HG03196 (cell line): ENCODE results near the gene HOTAIR.

Source experiments
- ATAC-seq: cut with Tn5 transposase; IDR thresholded peaks from one replicate; pipeline ENCODE4 v1.9.1; 2021; ENCODE audit not compliant: unreplicated experiment

The HOTAIR gene

DNA sequence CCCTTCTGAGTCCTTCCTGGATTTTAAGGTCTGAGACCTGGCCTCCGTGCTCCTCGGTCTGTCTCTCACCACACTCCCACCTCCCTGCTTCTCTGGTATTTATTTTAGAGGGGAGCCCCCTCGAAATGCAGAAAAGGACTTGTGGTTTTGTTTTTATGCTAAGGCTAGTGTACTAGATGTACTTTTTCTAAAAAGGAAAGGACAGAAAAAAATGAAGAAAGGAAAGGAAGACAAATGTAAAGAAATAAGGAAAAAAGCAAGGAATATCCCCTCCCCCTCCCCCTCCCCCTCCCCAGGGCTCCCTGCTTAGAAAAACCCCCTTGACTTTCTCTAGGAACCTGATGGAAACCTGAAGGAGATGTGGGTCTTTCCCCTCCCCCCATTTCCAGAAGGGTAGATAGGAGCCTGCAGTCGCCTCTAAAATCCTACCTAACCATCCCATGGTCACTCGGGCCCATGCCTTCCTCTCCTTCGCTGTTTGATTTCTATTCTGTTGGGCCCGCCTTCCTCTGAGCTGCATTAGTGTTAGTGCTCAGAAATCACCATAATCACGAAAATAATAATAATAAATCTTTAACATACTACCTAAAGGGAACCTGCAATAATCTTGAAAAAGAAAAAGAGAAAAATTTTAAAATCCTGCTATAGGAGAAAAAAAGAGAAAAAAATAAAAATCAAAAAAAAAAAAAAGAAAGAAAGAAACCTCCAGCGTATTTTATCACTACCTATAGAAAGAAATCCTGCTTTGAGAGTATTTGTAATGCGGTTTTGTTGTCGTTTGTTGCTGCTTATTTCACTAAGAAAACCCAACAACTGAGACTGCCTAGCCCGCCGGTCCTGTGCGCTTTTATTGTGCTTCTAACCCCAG lies 37.1 kb upstream of the HOTAIR start:
- no peak for ATAC-seq

DNA sequence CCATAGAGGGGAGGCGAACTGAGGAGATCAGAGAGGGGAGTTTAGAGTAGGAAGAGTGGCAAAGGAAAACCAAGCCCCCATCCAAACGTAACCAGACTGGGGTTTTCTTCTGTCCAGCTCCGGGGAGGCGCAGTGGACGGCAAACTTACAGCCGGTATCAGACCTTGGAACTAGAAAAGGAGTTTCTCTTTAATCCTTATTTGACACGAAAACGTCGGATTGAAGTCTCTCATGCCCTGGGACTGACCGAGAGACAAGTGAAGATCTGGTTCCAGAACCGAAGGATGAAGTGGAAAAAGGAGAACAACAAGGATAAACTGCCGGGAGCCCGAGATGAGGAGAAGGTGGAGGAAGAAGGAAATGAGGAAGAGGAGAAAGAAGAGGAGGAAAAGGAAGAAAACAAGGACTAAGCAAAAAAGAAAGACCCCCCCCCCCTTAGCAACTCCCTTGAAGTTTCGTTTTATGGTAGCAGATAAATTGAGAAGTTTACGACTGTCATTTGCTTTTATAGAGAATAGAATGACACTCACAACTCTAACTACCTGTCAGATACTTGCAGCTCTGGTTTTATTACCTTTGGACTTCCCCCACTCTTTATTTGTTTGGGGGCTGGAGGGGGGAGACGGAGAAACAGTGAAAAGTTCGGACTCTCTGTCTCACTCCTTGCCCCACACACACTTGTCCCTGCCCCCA lies 36.4 kb upstream of the HOTAIR start:
- ATAC-seq, result no peak

DNA sequence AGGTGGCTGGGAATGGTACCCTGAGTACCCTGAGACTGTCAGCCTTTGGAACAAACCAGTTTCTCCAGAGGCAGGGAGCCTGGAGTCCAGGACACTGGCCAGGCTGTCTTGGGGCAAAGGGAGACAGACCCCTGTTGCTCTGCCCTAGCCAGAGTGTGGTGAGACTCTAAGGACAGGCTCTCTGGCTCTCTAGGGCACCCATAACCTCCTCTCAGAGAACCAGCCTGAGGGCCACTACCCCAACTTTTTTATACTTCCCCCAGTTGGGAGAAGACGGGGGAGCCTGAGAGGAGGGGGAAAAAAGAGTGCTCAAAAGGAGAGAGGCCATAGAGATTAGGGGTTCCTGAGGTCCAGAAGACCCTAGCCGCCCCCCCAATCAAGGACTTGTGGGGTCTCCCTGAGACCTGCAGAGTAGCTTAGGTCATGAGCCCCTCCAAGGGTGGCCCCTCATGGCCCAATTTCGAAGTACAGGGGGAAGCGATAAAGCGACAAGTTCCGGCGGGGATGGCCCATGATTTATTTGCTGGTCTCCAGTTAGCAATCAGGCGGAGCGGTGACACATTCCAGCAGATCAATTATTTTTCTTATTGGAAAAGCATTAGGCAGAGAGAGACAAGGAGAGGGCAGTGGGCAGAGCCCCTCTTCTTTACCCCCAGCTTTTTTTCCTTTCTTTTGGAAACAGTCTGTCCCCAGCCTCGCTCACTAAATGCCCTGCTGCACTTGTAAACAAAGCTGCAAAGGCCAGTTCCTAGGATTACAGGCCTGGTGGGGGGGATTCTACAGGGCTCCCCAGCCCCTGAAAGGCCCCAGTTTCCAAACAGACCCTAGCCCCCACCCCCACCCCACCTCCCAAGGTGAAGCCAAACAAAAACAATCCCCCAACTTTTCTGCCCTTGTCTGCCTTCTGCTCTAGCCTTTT lies 35.6 kb upstream of the HOTAIR start:
- no peak for ATAC-seq

DNA sequence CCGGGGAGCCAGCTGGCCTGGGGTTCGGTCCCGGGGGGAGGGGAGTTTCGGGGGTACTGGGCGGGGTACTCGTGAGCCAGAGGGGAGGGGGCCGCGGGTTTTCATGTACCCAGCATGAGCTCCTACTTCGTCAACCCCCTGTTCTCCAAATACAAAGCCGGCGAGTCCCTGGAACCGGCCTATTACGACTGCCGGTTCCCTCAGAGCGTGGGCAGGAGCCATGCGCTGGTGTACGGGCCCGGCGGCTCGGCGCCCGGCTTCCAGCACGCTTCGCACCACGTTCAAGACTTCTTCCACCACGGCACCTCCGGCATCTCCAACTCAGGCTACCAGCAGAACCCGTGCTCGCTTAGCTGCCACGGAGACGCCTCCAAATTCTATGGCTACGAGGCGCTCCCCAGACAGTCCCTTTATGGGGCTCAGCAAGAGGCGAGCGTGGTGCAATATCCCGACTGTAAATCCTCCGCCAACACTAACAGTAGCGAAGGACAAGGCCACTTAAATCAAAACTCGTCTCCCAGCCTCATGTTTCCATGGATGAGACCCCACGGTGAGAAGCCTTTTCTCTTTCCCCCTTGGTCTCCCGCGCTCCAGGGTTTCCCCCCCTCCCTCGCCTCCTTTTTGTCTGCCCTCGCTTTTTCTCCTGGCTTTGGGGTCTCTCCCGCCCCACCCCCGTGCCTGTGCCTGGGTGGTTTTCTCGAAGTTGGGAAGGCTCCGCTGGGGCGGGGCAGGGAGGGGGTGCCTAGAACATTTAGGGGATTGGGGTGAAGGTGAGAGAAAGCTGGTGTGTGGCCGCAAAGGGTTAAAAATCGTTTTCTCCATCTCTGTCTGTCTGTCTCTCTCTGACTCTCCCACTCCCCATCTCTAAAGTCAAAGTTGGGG lies 34.7 kb upstream of the HOTAIR start:
- no peak for ATAC-seq

DNA sequence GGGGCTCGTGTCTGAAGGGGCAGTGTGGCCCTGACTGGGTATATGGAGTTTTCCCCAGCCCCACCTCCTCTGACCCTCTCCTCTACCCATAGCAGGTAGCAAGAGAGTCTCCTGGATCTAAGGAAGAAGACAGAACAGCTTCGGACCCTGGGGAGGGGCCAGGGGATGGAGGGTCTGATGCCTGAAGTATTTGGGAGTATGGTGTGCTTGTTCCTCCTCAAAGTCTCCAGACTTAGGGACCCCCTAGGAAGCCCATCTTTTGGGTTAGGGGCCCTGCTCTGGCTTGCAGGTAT lies 33.5 kb upstream of the HOTAIR start:
- ATAC-seq, result no peak

DNA sequence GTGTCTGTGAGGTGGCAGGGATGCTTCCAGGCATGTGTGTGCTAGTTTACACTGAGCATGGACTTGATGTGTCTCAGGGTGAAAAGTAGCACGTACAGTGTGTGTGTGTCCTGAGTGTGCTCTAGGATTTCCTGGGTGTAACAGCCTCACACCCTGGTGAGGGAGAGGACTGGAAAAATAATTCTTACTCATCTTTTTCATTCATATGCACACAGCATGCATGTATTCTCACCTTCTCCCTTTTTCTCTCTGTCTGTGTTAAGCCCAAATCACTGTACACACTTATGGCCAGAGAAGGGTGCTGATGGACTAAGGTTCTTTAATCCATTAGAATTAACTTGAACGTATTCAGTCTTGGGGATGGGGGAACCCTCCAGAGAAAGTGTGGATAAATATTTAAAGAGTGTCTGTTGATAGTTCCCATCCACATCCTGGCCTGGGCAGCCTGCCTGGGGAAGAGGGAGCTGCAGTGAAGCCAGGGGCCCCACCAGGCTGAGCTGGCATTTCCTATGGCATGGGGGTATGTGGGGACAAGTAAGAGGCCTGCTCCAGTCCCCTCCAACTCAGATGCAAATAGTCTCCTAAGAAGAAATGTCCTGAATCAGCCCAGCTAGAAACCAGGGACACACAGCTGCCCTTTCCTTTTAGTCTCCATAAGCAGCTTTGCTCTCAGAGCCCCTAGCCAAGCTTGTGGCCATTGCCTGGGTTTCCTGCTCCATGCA lies 32.9 kb upstream of the HOTAIR start:
- ATAC-seq, result no peak

DNA sequence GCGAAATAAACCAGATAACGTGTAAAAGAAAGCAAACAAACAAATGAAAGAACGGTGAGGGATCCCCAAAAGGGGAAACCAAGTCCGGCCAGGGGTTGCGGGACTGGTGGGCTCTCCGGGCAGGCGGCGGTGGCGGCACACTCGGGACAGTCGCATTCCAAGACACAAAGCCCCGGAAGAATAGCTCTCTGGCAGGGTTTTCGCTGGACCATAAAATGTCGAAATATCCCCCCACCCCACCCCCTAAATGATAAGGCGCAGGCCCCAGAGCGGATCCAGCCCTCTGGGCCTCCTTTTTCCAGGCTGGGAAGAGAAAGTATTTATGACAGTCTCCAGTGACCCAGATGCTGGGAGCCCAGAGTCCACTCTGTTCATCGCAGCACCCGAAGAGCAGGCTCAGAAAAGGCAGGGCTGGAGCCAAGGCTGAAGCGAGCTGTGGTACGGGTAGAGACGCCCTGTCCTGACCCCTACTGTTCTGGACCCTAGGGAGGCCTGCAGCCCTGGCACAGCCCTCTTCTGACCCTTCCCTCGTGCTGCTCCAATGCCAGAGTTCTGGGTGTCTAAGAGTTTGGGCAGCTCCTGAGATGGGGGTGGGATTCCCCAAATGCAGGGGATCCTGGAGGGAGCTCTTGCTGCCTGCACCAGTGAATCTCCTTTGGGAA lies 31.9 kb upstream of the HOTAIR start:
- no peak for ATAC-seq

DNA sequence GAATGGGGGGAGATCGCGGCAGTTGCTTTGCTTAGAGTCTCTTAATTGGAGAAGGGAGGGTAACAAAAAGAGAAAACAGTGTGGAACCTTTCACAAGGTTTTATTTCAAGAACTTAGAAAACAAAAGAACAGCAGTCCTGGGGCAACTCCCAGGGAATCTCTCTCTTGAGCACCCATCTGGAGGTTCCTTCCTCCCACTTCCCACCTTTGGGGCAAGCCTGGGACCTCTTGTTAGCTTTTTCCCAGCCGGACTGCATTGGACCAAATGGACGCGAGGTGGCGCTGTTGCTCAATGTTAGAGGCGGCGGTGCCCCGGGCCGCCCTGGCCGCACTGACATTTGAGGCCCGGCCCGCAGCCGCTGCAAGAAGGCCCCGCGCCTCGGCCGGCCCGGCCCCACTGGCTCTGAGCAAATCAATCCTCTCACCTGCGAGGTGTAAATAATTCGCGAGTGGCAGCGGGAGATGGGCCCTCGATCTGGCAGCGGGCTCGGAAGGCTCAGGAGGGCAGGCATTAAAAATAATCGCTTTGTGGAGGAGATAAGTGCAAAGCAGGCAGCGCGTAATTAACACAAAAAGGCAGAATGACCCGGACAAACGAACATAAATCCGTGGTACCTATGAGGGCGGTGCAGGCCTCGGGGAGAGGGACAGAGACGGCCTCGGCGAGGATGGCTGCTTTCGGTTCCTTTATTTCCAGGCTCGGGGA lies 31.3 kb upstream of the HOTAIR start:
- no peak for ATAC-seq

DNA sequence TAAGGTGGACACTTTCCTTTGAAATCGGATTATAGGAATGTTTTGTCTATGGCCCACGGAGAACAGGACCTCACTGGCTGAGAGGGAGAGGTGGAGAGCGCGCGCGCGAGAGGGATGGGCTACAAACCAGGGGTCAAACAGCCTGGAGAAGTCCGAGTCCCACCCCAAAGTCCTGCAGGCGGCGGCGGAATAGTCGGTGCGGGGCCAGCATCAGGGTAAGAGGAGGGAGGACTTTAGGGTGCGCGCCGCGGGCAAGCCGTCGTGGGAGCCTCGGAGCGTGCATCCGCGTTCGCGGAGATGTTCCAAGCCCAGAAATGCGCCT lies 30.7 kb upstream of the HOTAIR start:
- ATAC-seq, result no peak

DNA sequence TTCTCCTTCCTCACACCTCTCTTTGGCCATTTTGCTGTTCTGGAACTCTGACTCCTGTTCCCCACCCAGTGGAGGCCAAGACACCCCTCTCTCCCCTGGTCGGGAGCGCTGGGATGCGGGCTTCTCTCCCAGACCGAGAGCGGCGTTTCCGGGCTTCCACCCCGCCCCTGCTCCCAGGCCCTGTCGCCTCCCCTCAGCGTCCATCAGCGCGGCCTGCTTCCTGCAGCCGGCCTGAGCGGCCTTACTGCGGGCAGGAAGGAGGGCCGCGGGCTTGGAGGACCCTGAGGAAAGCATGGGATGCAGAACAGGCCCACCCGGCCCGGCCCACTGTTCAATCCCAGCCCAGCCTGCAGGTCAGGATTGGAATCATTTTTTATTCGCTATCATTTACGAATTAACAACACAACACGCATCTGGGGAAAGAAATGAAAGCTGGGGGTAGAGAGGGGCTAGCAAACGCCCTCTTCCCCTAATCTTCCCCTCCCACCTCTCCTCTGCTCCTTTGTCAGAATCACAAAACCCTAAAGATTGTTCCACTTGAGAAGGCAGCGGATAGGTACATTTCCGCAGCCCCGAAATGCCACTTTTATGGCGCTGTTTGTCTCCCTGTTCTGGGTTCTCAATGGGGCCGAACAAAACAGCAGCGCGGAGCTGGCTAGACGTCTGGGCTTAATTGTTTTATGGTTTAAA lies 30.2 kb upstream of the HOTAIR start:
- ATAC-seq, result no peak

DNA sequence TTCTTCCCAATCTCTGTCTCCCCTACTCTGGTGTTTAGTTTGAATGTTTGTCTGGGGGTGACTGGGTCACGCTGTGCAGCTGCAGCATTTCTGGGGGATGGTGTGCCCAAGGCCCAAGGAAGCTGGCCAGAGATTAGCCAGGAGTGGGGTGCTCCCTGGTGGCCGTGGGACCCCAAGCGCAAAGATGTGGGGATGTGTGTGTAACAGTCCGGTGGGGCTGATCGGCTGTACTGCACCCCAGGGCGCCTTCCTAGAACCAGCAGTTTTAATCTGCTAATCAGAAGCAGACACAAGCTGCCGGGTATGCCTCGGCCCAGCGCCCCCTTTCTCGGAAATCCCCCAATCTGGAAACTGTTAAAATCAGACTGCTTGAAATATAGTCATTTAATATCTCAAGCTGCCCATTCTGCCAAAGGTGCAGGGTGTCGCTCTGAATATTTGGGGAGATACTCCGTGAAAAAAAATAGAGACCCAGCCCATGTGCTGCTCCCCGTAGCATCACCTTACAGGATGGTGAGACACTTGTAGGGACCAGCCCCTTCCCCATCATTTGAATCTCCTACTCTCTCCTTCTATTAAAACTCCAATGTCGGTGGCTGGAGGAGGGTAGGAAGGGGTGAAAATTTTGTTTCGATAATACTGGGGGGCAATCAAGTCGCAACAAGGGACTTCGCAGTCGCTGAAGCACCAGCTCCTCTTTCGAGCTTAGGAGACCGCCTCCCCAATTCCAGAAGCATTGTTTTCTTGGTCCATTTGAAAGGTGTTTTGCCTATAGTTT lies 29.5 kb upstream of the HOTAIR start:
- no peak for ATAC-seq

DNA sequence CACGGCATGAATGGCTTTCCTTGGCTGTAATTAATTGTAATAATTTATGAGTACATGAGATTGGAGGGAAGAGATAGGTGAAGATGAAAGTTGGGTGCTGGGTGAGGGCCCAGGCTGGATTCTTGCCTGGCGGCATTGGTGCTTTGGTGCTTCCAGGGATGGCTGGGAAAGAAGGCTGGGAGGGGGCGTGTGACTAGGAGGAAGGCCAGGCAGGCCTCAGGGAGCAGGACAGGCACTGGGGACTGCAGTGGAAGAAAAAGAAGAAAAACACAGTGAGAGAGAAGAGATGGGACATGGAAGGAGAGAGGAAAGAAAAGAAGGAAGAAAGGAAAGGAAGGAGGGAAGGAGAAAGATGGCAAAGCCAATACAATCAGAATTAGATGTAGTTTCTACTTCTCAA lies 28.9 kb upstream of the HOTAIR start:
- ATAC-seq, result no peak

DNA sequence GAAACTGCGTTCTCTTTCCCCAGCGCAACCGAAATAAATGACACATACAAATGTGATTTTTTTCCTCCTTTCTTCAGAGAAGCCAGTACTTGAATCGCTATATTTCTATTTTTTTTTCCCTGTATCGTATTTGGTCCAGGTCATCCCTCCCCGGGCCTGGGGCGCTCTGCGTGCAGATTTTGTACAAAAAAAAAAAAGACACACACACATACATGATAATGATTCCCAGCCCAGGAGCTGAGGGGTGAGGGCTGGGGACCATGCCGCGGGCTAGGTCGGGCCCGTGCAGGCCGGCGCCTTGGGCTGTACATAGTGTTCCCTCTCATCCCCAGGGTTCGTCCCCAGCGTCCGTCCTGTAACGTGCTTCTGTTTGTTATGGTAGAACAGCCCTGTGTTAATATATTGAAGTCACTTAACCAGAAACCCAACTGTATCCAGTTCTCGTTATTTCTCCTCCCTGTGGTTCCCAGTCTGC lies 28.2 kb upstream of the HOTAIR start:
- ATAC-seq, result no peak

DNA sequence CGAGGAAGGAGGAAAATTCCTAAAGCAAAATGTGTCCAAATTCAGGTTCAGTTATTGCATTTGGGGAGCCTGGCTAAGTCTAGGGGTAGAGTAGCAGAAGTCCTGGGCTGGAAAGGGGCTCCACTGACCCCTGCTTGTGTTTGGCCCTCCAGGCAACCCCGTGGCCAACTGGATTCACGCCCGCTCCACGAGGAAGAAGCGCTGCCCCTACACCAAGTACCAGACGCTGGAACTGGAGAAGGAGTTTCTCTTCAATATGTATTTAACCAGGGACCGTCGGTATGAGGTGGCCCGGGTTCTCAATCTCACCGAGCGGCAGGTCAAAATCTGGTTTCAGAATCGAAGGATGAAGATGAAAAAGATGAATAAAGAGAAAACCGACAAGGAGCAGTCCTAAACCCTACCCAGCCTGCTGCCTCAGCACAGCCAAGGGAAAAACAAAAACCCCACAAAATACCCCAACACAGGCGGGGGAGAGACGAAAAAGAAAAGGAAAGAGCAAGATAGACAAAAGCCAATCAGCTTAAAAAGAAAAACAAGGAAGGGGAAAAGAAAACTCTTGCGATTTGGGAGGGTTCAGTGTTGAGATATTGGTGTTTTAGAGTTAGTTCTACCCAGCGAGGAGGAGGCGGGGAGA lies 27.6 kb upstream of the HOTAIR start:
- ATAC-seq, result no peak

DNA sequence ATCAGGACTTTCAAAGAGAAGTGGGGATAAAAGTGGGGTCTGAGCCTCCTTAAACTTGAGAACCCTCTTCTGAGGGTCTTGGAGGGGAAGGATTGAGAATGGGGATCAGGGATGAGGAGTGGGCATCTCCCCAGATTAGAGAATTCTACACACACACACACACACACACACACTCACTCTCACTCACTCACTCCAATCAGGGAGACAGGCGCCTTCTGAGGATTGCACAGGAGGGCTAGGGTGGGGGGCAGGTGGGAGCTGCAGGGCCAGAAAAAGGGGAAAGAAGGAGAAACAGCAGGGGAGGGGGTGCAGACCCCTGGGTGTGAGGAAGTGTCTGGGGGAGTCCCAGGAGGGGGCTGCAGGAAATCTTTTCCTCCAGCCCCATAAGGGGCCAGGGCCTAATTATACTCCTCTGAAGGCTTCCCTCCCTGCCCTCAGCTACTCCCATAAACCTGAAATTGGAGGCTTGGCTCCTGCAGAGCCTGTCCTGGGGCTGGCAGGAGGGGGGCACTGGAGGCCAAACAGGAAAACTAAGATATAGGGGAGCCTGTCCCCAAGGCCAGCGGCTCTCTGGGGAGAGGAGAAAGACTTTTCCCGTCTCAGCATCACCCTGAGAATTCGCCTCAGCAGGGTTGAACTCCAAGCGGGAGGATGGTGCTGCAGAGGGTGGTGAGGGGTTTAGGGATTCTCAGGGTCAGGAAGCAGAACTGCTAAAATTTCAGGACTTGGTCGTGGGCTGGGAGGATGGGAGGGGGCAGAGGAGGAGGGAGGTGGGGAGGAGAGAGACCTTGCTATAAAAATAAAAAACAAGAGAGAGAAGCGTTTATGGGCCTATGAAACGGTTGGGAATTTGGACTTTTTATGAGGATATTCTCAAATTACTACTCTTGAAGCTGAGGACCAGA lies 26.8 kb upstream of the HOTAIR start:
- no peak for ATAC-seq
